Activated B cell treated with CpG ODN at 0.5 μM for 24 hours (primary cell): Measurements from ENCODE around the gene ZDHHC5. TPM values are rescaled to one million over a fixed set of nuclear protein-coding genes. Genes with fewer than 3 reads are reported as not detected.
A peak's percentile ranks its signal among the peaks of the same experiment; 100 is the strongest.

Experiments used
- ATAC-seq: fragments of 200-7000 bp; cut with Tn5 transposase; one replicate; pipeline ENCODE4 v1.10.0; 2021; ENCODE audit warnings: low read depth, mild to moderate bottlenecking, moderate library complexity
- CTCF ChIA-PET: fragments of 350-600 bp; sonication (Branson Sonifier 250); formaldehyde crosslinking; loops from one replicate; lab custom pipeline; 2021; ENCODE audit warnings: antibody characterized with exemption; lab: Charles Lee
- POLR2A ChIA-PET: fragments of 350-600 bp; sonication (Branson Sonifier 250); formaldehyde crosslinking; loops from one replicate; lab custom pipeline; 2021; ENCODE audit warnings: antibody characterized with exemption; lab: Charles Lee
- DNase-seq: peaks from one replicate; pipeline ENCODE4 v3.0.0; 2022
- H3K27ac Mint-ChIP-seq: one replicate; pipeline ENCODE4 v1.8.0; 2020; ENCODE audit warnings: mixed read lengths
- H3K27me3 Mint-ChIP-seq: one replicate; pipeline ENCODE4 v1.8.0; 2021; ENCODE audit warnings: mixed read lengths
- H3K36me3 Mint-ChIP-seq: one replicate; pipeline ENCODE4 v1.8.0; 2021; ENCODE audit warnings: low read depth, mixed read lengths
- H3K4me1 Mint-ChIP-seq: one replicate; pipeline ENCODE4 v1.8.0; 2021; ENCODE audit warnings: mixed read lengths
- H3K4me3 Mint-ChIP-seq: one replicate; pipeline ENCODE4 v1.8.0; 2020; ENCODE audit warnings: mild to moderate bottlenecking, mixed read lengths
- H3K9me3 Mint-ChIP-seq: one replicate; pipeline ENCODE4 v1.8.0; 2020; ENCODE audit warnings: mixed read lengths
- intact Hi-C: fragments of 100-400 bp; cut with micrococcal nuclease; formaldehyde crosslinking; loops from one replicate; pipeline ENCODE4 v1.15.1; 2024
- total RNA-seq: library from RNA; stranded (reverse); gene quantifications from 2 replicates; pipeline ENCODE4 v1.2.3, GENCODE V29; 2022
- TF ChIP-seq, protein P1 (sequence below): fragments of 200-600 bp; IDR thresholded peaks from one replicate; pipeline ENCODE4 v1.8.0; 2022; ENCODE audit warnings: antibody characterized with exemption, mild to moderate bottlenecking

ZDHHC5 gene
- total RNA-seq, 1 donor from 2014 or later: 60.7 TPM

DNA sequence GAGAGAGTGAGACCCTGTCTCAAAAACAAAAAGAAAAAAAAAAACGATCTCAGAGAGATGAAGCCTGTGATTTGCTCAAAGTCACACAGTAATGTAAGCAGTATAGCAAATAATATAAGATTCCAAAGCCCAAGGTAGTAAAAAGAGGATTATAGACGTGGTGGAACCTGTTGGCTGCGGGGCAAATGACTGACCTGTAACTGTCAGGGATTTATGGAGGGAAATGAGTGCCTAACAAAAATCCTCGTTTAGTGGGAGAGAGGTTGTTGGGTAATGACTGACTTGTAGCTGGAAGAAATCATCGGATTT lies 11.1 kb upstream of the ZDHHC5 start:
- Mint-ChIP-seq H3K27me3 (no peaks in the 10 kb centered on the region), H3K4me3 (peak overlapping the region; percentile 99), H3K36me3 (peaks cover 35% of the 10 kb centered on the region), H3K27ac (peak overlapping the region; percentile 94), H3K9me3 (no peaks in the 10 kb centered on the region), H3K4me1 (peaks cover 23% of the 10 kb centered on the region)
- TF ChIP-seq, protein P1, sequence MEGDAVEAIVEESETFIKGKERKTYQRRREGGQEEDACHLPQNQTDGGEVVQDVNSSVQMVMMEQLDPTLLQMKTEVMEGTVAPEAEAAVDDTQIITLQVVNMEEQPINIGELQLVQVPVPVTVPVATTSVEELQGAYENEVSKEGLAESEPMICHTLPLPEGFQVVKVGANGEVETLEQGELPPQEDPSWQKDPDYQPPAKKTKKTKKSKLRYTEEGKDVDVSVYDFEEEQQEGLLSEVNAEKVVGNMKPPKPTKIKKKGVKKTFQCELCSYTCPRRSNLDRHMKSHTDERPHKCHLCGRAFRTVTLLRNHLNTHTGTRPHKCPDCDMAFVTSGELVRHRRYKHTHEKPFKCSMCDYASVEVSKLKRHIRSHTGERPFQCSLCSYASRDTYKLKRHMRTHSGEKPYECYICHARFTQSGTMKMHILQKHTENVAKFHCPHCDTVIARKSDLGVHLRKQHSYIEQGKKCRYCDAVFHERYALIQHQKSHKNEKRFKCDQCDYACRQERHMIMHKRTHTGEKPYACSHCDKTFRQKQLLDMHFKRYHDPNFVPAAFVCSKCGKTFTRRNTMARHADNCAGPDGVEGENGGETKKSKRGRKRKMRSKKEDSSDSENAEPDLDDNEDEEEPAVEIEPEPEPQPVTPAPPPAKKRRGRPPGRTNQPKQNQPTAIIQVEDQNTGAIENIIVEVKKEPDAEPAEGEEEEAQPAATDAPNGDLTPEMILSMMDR: no peak
- POLR2A ChIA-PET: interaction anchor here (0.6 to 2.8 kb wide), 6 partner anchors 10 to 1506 kb away, joined by 3 to 14 read pairs (median 3); partner anchors contain the start of genes SSRP1 and TIMM10
- CTCF ChIA-PET: interaction anchor here (0.7 to 0.8 kb wide), 2 partner anchors 12 to 199 kb away, joined by 3 read pairs; no protein-coding TSS in a partner anchor
- DNase-seq (no peak), ATAC-seq (no peak)
- intact Hi-C loops: loop anchor here (1.0 to 2.0 kb wide), 8 partner anchors 10 to 921 kb away; partner anchors contain the start of genes MED19, SLC43A3, SSRP1 and TIMM10

DNA sequence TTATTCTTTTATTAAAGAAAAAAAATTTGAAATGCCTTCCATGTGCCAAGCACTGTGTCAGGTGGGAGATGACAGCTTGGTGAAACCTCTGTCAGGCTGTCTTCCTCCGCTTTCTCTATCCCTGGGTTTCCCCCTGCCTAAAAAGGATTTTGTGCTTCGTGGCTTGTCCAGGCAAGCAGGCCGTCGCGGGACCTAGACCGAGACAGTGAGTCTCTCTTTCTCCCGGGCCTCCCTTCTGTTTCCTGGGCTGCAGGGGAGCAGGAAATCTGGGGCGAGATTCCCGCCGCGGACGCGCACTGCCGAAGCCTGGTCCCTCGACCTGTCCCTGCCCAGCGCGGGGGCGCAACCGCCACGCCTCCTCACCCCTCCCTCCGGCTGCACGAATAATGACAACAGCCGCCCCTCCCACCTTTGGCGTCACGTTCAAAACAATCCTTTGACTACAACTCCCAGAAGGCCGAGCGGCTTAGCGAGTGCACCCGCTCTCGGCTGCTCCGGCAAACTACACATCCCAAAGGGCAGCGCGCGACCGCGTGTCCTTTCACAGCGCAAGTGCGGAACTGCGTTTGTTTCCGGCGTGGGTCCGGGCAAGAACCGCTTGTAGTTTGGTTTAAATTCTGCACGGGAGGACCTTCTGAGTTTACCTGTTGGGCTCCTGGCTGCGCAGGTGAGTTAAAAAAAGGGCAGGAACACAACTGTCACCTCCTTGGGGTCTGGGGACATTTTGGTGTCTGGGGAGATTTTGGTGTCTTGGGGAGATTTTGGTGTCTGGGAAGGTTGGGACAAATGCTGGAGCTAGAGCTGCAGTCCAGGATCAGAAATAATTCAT lies 10.5 kb upstream of the ZDHHC5 start, which contains the start of gene CLP1:
CLP1 (plus strand) TSS at position 569 of the 829 bp plus-strand sequence. CDS start 1,715 bp downstream, outside the sequence.
- Mint-ChIP-seq H3K9me3 (no peaks in the 10 kb centered on the region), H3K4me1 (peaks cover 23% of the 10 kb centered on the region), H3K36me3 (peaks cover 39% of the 10 kb centered on the region), H3K27ac (peak within 1 kb of the TSS; percentile 94), H3K4me3 (peak within 1 kb of the TSS; percentile 99), H3K27me3 (no peaks in the 10 kb centered on the region)
- TF ChIP-seq, protein P1: no peak
- DNase-seq (peak; percentile 96), ATAC-seq (peak; percentile 97)
- intact Hi-C loops: loop anchor here (1.0 to 2.0 kb wide), 8 partner anchors 10 to 921 kb away; partner anchors contain the start of genes MED19, SLC43A3, SSRP1 and TIMM10
- ChIA-PET CTCF (interaction anchor here (0.7 to 1.0 kb wide), 3 partner anchors 9 to 199 kb away, joined by 3 to 5 read pairs (median 3); no protein-coding TSS in a partner anchor), POLR2A (interaction anchor here (0.7 to 2.8 kb wide), 8 partner anchors 10 to 322 kb away, joined by 3 to 14 read pairs (median 4); partner anchors contain the start of genes MED19, SELENOH, SSRP1 and TIMM10)

DNA sequence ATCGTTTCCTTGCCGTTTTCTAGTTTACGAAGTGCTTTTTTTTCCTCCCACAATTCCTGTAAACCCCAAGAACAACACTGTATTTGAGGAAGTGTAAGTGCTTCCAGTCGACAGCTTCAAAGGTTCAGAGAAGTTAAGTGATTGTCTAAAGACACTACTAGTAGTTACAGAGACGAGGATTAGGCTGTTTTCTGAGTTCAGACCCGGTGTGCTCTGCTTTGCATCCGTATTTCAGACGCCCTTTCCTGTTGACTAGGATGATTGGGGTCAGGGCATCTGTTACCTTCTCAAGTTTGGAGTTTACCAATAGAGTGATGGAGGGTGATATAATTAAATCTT lies 9.9 kb upstream of the ZDHHC5 start:
- no peak for DNase-seq
- Mint-ChIP-seq H3K36me3 (peaks cover 44% of the 10 kb centered on the region), H3K4me1 (peaks cover 27% of the 10 kb centered on the region), H3K9me3 (no peaks in the 10 kb centered on the region), H3K27me3 (no peaks in the 10 kb centered on the region), H3K27ac (peak overlapping the region; percentile 94), H3K4me3 (peak overlapping the region; percentile 99)
- intact Hi-C loops: no loop called here
- ChIA-PET CTCF (interaction anchor here (0.7 to 1.0 kb wide), 2 partner anchors 9 to 142 kb away, joined by 3 to 5 read pairs; no protein-coding TSS in a partner anchor), POLR2A (interaction anchor here (0.8 to 2.8 kb wide), 5 partner anchors 9 to 323 kb away, joined by 4 to 14 read pairs (median 4); partner anchors contain the start of genes MED19, SELENOH, SSRP1 and TMX2)
- TF ChIP-seq, protein P1: no peak
- ATAC-seq: peak; percentile 4

GRCh38 chr11:57659669-57660068 lies 8.2 kb upstream of the ZDHHC5 start:
- ChIA-PET CTCF (interaction anchor here (1.4 kb wide), 1 partner anchor 21 kb away, joined by 3 read pairs; no protein-coding TSS in a partner anchor), POLR2A (no interaction called here)
- H3K27me3 Mint-ChIP-seq: no peaks in the 10 kb centered on the region
- H3K4me1 Mint-ChIP-seq: peaks cover 27% of the 10 kb centered on the region
- no peaks in the 10 kb centered on the region for H3K9me3 Mint-ChIP-seq
- intact Hi-C loops: loop anchor here (10.0 kb wide), 1 partner anchor 1895 kb away; no protein-coding TSS in a partner anchor
- H3K4me3 Mint-ChIP-seq: no peak overlapping the region
- ATAC-seq (no peak), DNase-seq (no peak)
- H3K27ac Mint-ChIP-seq: no peak overlapping the region
- H3K36me3 Mint-ChIP-seq: peaks cover 44% of the 10 kb centered on the region
- TF ChIP-seq, protein P1: no peak
